IPS DF 6.9 (cell line): Measurements from ENCODE around the gene ADI1.

Source experiments
- DNase-seq: peaks from one replicate; pipeline ENCODE4 v3.0.0-alpha.2; 2013; ENCODE audit warnings: low read depth, low spot score
- H3K27ac ChIP-seq: one replicate; pipeline ENCODE4 v1.5.1; 2013; ENCODE audit warnings: low read length, control low read depth
- H3K27me3 ChIP-seq: 2 replicates; pipeline ENCODE4 v1.6.1; 2013; ENCODE audit warnings: mild to moderate bottlenecking, low read length; ENCODE audit not compliant: control insufficient read depth, insufficient read depth
- H3K36me3 ChIP-seq: 2 replicates; pipeline ENCODE4 v1.6.1; 2013; ENCODE audit warnings: low read length; ENCODE audit not compliant: control insufficient read depth, insufficient read depth
- H3K4me1 ChIP-seq: 2 replicates; pipeline ENCODE4 v1.6.1; 2013; ENCODE audit warnings: low read length; ENCODE audit not compliant: control insufficient read depth, insufficient read depth
- H3K4me3 ChIP-seq: 2 replicates; pipeline ENCODE4 v1.5.1; 2013; ENCODE audit warnings: mild to moderate bottlenecking, low read length
- H3K9me3 ChIP-seq: 2 replicates; pipeline ENCODE4 v1.6.1; 2013; ENCODE audit warnings: low read length, inconsistent platforms; ENCODE audit not compliant: control insufficient read depth, insufficient read depth
- WGBS: extraction: QIAGEN DNeasy Blood & Tissue Kit; methylation state at CpG from one replicate; pipeline ENCODE4 v1.1.7; 2013; ENCODE audit warnings: mixed read lengths, missing lambda C conversion rate; ENCODE audit not compliant: insufficient read length, insufficient coverage; 5-methylcytosine and 5-hydroxymethylcytosine counted together

ADI1 gene

DNA sequence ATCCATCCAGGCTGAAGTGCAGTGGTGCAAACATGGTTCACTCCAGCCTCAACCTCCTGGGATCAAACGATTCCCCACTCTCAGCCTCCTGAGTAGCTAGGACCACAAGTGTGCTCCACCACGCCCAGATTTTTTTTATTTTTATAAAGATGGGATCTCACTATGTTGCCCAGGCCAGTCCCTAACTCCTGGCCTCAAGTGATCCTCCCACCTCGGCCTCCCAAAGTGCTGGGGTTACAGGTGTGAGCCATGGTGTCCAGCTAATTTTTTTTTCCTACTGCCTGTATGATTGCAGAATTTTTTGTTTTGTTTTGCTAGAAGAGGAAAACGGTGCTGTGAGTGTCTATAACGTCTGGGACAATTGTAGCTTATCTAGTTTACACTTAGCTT lies 38.3 kb downstream of the ADI1 start:
- no CpG with 5 or more reads among the region's 5 CpGs for WGBS
- no peak overlapping the region for H3K27ac ChIP-seq
- H3K36me3 ChIP-seq = peaks cover 10% of the 10 kb centered on the region
- H3K27me3 ChIP-seq = no peaks in the 10 kb centered on the region
- no peak for DNase-seq
- no peaks in the 10 kb centered on the region for H3K9me3 ChIP-seq
- no peaks in the 10 kb centered on the region for H3K4me1 ChIP-seq
- H3K4me3 ChIP-seq = no peak overlapping the region

DNA sequence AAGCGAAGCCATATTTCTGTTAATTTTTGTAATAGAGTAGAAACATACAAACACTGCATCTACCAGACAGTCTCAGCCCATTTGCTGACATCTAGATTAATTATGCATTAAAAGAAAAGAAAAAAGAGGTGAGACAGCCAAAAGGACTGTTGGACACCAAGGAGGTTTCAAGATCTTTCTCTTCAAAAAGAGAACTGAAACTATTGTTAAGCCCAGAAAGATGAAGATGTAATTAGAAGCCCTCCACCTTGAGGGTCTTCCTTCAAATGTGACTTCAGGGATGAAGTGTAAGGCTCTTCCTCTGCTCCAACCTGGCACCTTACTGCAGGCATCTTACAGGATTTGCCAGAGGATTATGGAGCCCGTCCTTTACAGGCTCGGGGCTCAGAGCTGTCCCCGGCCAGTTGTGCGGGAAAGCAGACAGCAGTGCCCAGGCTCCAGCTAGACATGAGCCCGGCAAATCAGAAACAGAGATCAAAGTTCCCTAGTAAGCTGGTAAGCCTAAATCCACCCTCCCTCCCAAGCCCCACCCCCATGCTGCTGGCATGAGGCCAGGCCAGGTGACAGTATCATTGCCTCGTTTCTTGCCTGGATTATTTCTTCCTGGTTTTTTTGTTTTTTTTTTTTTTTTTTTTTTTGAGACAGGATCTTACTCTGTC lies 38.9 kb downstream of the ADI1 start:
- DNase-seq = no peak

DNA sequence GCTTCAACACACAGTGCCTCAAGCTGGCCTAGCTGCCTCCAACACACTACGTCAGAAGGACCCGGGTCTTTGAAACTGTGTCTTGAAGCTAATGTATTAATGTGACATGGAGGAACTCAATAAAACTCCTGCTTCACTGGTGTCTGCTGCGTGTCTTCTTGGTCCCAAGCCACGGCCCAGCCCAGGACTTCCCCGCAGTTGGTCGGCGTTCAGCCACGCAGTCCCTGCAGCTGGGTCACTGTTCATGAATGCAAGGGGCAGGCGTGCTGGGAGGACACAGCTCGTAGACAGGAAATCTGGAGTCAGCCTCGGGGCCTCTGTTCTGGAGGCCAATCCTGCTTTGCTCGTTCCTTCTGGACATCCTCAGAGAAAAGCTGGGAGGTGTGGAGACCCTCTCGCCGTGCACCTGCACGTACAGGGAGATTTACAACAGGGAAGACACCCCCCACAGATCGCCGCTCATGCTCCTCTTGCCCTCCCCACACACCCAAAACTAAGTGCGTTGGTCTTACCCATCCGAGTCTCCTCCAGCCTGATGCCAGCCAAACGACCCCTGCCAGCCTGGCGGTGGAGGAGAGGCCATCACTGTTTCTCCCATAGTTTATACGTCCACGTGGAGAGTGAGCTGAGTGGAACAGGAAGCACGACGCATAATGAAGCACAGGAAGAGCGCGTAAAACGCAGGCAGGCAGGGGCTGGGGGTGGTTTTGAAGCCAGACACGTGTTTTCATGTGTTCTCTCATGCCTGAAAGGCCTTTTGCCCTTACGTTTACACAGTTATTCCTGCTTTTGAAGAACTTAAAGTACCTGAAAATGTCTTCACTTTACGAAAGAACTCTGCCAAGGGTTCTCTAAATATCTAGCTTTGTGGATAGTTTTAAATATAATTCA lies 39.7 kb downstream of the ADI1 start:
- H3K27ac ChIP-seq = no peak overlapping the region
- H3K4me1 ChIP-seq = no peaks in the 10 kb centered on the region
- no CpG with 5 or more reads among the region's 31 CpGs for WGBS
- H3K4me3 ChIP-seq = no peak overlapping the region
- no peak for DNase-seq
- peaks cover 10% of the 10 kb centered on the region for H3K36me3 ChIP-seq
- H3K9me3 ChIP-seq = no peaks in the 10 kb centered on the region
- no peaks in the 10 kb centered on the region for H3K27me3 ChIP-seq

More for the DNA sequence above, 38.9 kb downstream of the ADI1 start:
- Histone ChIP-seq H3K4me3 (no peak overlapping the region), H3K4me1 (no peaks in the 10 kb centered on the region), H3K27me3 (no peaks in the 10 kb centered on the region), H3K9me3 (no peaks in the 10 kb centered on the region), H3K36me3 (peaks cover 10% of the 10 kb centered on the region), H3K27ac (no peak overlapping the region)
- no CpG with 5 or more reads among the region's 7 CpGs for WGBS

DNA sequence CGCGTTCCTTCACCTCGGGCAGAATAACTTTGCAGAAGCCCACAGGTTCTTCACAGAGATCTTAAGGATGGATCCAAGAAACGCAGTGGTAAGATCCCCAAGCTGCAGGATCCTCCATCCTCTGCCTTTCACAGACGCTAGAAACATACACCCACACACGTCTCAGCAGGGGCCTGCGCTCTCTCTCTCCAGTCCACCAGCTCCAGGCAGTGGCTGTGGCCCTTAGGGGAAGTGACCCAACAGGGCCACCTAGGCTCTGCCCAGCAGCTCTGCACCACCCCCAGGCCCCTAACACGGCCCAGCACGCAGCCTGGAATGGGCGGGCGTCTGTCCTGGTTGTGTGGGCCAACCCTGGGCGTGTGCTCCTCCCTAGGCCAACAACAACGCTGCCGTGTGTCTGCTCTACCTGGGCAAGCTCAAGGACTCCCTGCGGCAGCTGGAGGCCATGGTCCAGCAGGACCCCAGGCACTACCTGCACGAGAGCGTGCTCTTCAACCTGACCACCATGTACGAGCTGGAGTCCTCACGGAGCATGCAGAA lies 40.4 kb downstream of the ADI1 start:
- no peak for DNase-seq
- Histone ChIP-seq H3K4me1 (no peaks in the 10 kb centered on the region), H3K27me3 (no peaks in the 10 kb centered on the region), H3K4me3 (no peak overlapping the region), H3K9me3 (no peaks in the 10 kb centered on the region), H3K36me3 (peaks cover 10% of the 10 kb centered on the region), H3K27ac (no peak overlapping the region)
- WGBS = no CpG with 5 or more reads among the region's 19 CpGs

DNA sequence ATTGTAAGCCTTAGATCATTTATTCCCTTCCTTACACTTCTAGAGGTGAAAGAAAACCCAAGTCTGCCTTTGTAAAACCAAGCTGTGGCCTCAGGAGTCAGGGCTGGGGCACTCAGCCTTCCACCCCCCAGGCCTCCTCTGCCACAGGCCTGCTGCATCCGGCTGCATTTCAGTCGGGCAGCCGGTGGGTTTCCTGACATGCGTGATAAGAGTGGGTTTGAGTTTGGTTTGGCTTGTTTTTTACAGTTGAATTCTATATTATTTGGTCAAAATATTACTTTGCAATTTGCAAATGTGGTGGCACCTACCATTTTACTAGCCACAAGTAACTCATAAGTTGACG lies 42.4 kb downstream of the ADI1 start:
- H3K36me3 ChIP-seq = peaks cover 10% of the 10 kb centered on the region
- DNase-seq = no peak
- no peak overlapping the region for H3K4me3 ChIP-seq
- no CpG with 5 or more reads among the region's 5 CpGs for WGBS
- H3K9me3 ChIP-seq = no peaks in the 10 kb centered on the region
- H3K27ac ChIP-seq = no peak overlapping the region
- H3K27me3 ChIP-seq = no peaks in the 10 kb centered on the region
- H3K4me1 ChIP-seq = no peaks in the 10 kb centered on the region

DNA sequence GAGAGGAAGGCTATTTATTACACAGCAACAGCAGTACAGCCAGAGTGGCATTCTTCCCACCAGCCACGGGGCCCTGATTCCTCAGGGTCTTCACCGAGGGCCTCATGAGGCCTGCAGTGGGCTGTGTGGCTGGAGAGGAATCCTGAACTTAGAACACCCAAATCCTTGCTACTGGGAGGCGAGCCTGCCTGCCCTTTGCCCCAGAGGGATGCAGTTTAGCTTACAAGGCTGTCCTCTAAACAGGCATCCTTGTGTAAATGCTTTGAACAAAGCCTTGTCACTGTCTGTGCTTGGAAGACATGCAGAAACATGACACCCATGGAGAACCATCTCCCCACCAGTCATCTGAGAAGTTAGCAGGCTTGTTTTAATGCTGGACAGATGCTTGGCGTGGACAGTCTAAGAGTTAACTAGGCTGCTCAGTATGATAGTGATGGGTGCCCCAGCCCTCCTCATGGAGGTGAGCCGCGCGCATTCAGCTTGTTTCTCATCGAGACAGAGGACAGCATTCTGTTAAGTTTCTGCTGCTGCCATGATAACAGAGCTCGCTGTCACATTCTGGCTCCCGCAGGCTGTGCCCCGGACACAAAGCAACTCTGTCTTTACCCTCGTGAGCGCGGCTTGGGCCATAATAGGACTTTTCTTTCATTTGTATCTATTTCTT lies 42.9 kb downstream of the ADI1 start:
- Histone ChIP-seq H3K36me3 (peaks cover 10% of the 10 kb centered on the region), H3K27ac (no peak overlapping the region), H3K4me3 (no peak overlapping the region), H3K4me1 (no peaks in the 10 kb centered on the region), H3K27me3 (no peaks in the 10 kb centered on the region), H3K9me3 (no peaks in the 10 kb centered on the region)
- no CpG with 5 or more reads among the region's 14 CpGs for WGBS
- DNase-seq = no peak

DNA sequence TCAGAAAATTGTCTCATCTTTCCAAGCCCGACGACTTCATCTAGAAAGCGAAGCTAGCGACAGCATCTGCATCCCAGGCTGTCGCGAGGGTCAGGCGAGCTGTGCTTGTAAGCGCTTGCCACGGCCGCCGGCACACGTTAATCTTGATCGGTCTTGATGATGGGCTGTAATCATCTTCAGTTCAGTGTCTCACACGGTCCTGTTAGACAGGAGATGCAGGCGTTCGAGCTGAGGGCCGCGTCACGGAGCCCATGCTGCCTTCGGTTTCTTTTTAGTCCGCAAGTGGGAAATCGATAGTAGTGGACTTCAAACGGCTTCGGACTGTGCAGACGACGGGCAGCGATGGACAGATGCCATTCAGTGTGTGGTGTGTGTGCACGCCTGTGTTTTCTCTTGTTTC lies 43.6 kb downstream of the ADI1 start:
- DNase-seq = no peak
- Histone ChIP-seq H3K4me1 (no peaks in the 10 kb centered on the region), H3K27me3 (no peaks in the 10 kb centered on the region), H3K36me3 (peaks cover 10% of the 10 kb centered on the region), H3K9me3 (no peaks in the 10 kb centered on the region), H3K4me3 (no peak overlapping the region), H3K27ac (no peak overlapping the region)
- WGBS = no CpG with 5 or more reads among the region's 28 CpGs

DNA sequence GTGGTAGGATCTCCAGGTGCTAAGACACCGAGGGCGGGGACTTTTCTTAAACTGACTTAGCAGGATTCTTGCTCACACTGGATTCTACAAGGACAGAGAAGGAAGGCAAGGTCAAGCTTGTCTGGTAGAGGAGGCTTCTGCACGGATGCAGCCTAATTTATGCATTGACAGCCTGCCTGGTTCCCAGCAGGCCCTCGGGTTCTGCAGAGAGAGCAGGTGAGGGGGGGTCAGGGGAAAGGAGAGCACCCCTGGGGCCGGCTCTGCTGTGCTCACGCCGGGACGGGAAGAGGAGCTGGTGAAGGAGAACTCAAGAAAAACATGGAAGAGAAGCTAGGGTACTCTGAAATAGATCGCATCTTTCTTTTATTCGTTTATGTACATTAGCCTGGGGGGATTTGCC lies 46.4 kb downstream of the ADI1 start:
- no peaks in the 10 kb centered on the region for H3K9me3 ChIP-seq
- no peak for DNase-seq
- 0 out of 2 replicates have a peak, but pooled peaks cover 3% of the 10 kb centered on the region for H3K36me3 ChIP-seq
- no peak overlapping the region for H3K4me3 ChIP-seq
- H3K27me3 ChIP-seq = no peaks in the 10 kb centered on the region
- WGBS = no CpG with 5 or more reads among the region's 10 CpGs
- no peaks in the 10 kb centered on the region for H3K4me1 ChIP-seq
- H3K27ac ChIP-seq = no peak overlapping the region

DNA sequence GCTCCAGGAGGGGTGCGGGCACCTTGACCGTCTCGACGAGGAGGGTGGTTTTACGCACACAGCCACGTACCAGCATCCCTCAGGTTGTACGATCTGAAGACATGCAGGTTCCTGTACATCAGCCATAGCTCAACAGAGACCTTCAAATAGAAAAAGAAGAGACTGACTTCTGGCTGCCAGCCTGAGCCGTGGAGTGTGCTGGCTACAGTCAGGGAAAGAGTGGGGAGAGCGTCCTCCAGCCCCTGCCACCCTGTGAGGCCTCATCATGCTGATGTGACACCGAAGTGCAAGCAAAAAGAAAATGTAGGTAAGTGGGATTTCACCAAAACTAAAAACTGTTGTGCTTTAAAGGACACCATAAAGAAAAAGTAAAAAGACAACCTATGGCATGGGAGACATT lies 47.0 kb downstream of the ADI1 start:
- Histone ChIP-seq H3K9me3 (no peaks in the 10 kb centered on the region), H3K4me3 (no peak overlapping the region), H3K4me1 (no peaks in the 10 kb centered on the region), H3K27me3 (no peaks in the 10 kb centered on the region), H3K36me3 (0 out of 2 replicates have a peak, but pooled peaks cover 3% of the 10 kb centered on the region), H3K27ac (no peak overlapping the region)
- DNase-seq = no peak
- no CpG with 5 or more reads among the region's 10 CpGs for WGBS

DNA sequence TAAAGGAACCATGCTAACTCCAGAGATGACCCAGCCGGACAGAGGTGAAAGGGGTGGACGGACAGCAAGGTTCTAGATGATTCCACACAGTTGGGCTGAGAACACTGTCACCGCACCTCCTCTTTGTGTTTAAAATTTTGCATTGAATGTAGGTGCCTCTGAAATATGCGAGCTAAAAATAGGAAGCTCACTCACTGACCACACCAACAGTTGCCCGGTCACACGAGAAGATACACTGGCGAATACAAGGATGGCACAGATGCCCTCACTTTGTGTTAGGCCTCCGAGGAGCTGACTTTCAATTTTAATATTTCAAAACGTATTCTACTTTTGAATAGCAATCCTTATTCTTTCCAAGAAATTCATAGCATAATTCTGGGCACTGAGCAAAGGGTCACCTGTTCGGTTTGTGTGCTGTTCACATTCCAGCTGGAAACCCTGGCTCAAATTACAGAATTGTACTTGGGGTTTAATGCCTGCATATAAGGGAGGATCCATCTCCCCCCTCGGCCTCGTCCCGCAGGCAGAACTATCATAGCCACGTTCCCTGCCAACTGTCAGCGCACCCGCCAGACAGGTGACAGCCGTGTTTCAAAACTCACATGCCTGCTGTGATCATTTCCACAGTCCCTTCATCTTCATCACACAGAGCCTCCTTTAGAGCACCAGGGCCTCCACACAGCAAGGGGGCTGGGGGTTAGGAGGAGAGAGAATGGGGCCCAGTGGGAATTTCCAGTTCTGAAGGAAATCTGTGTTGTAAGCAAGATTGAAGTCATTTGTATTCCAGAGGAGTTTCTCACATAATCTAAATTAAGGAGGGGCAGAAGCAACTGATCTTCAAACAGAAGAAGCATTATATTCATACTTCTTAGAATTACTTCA lies 48.2 kb downstream of the ADI1 start:
- Histone ChIP-seq H3K36me3 (no peaks in the 10 kb centered on the region), H3K4me3 (no peak overlapping the region), H3K9me3 (no peaks in the 10 kb centered on the region), H3K27me3 (no peaks in the 10 kb centered on the region), H3K27ac (no peak overlapping the region), H3K4me1 (no peaks in the 10 kb centered on the region)
- WGBS = no CpG with 5 or more reads among the region's 17 CpGs
- DNase-seq = no peak
